Measurements from ENCODE around the gene NNT. TPM values are rescaled to one million over a fixed set of nuclear protein-coding genes. Genes with fewer than 3 reads are reported as not detected.

NNT gene
- total RNA-seq, 6 donors from 2014 or later: 18.5 to 63.6 (median 49.7) TPM

- H3K36me3 ChIP-seq: peaks cover 0 to 11% (median 0%) of the 10 kb centered on the region in 4 donors
- no peaks in the 10 kb centered on the region for H3K27me3 ChIP-seq
- no peak for TF ChIP-seq CTCF (IDR thresholded peaks at IDR 0.05)
- no peak for TF ChIP-seq EP300 (IDR thresholded peaks at IDR 0.05)
- 78 to 93% methylated on average over 1 of the region's 1 CpG for WGBS, 2 donors
- peaks cover 6 to 22% (median 15%) of the 10 kb centered on the region in 4 donors for H3K4me1 ChIP-seq
- H3K4me3 ChIP-seq: no peak overlapping the region
- DNase-seq: no peak
- no peaks in the 10 kb centered on the region for H3K9me3 ChIP-seq
- H3K27ac ChIP-seq: no peak overlapping the region
- no peak for ATAC-seq (ENCODE audit: low FRiP score in 2 of 2)
Observed at GRCh38 chr5:43639566-43639965, 36.6 kb downstream of the NNT start.

GRCh38 chr5:43642428-43642827, 39.4 kb downstream of the NNT start:
- peaks cover 6 to 22% (median 13%) of the 10 kb centered on the region in 4 donors for H3K4me1 ChIP-seq
- DNase-seq: no peak
- TF ChIP-seq POLR2A (IDR thresholded peaks at IDR 0.05) (no peak), POLR2AphosphoS5 (IDR thresholded peaks at IDR 0.05) (no peak), EP300 (IDR thresholded peaks at IDR 0.05) (no peak), CTCF (IDR thresholded peaks at IDR 0.05) (no peak)
- no peak for ATAC-seq (ENCODE audit: low FRiP score in 2 of 2)
- H3K27me3 ChIP-seq: no peaks in the 10 kb centered on the region
- 64 to 72% methylated on average over 2 of the region's 2 CpGs for WGBS, 2 donors
- H3K9me3 ChIP-seq: no peaks in the 10 kb centered on the region
- no peak overlapping the region for H3K27ac ChIP-seq
- peaks cover 0 to 30% (median 2%) of the 10 kb centered on the region in 4 donors for H3K36me3 ChIP-seq
- no peak overlapping the region for H3K4me3 ChIP-seq

DNA sequence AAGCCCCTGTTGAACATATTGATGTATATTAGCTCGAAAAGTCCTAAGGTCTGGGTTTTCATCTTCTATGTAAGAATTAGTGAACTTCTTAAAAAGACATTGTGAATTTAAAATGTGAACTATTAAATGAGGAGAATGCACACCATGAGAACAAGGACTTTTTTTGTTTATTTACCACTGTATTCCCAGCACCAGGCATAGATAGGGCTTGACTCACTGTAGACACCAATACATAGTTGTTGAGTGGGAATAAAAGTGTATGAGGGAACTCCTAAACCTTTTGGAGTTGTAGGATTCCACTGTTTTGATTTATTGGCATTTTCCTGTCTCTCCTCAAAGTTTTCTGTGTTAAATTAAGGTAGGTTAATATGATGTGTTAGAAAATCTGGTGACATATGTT, 40.3 kb downstream of the NNT start:
- no peaks in the 10 kb centered on the region for H3K27me3 ChIP-seq
- H3K4me1 ChIP-seq: peaks cover 6 to 19% (median 13%) of the 10 kb centered on the region in 4 donors
- H3K36me3 ChIP-seq: peaks cover 0 to 36% (median 3%) of the 10 kb centered on the region in 4 donors
- 93 to 97% methylated on average over 1 of the region's 1 CpG for WGBS, 2 donors
- DNase-seq: no peak
- H3K9me3 ChIP-seq: no peaks in the 10 kb centered on the region
- ATAC-seq (ENCODE audit: low FRiP score in 2 of 2): no peak
- no peak for TF ChIP-seq CTCF (IDR thresholded peaks at IDR 0.05)
- no peak for TF ChIP-seq POLR2A (IDR thresholded peaks at IDR 0.05)
- no peak for TF ChIP-seq EP300 (IDR thresholded peaks at IDR 0.05)
- no peak for TF ChIP-seq POLR2AphosphoS5 (IDR thresholded peaks at IDR 0.05)
- no peak overlapping the region for H3K27ac ChIP-seq
- no peak overlapping the region for H3K4me3 ChIP-seq

DNA sequence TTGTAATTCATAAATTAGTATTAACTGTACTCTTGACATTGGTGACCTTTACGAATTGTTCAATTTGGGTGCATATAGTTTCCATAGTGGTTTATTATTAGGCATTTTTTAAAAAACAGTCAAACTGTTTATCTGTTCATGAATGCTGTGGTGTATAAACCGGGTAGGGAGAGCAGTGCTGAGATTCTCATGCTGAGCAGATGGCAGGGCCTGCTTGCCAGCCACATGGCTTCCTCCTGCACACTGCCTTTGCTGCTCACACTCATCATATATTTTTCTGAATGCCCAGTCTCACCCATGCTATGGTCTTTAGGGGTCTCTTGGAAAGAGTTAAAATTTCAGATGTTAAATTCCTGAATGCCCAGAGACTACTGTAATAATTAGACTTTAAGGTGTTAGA, 40.8 kb downstream of the NNT start:
- H3K27me3 ChIP-seq: no peaks in the 10 kb centered on the region
- H3K9me3 ChIP-seq: no peaks in the 10 kb centered on the region
- peaks cover 6 to 16% (median 10%) of the 10 kb centered on the region in 4 donors for H3K4me1 ChIP-seq
- ATAC-seq (ENCODE audit: low FRiP score in 2 of 2) (no peak), DNase-seq (no peak)
- TF ChIP-seq EP300 (IDR thresholded peaks at IDR 0.05): no peak
- TF ChIP-seq CTCF (IDR thresholded peaks at IDR 0.05): no peak
- no peak for TF ChIP-seq POLR2A (IDR thresholded peaks at IDR 0.05)
- TF ChIP-seq POLR2AphosphoS5 (IDR thresholded peaks at IDR 0.05): no peak
- no peak overlapping the region for H3K27ac ChIP-seq
- no peak overlapping the region for H3K4me3 ChIP-seq
- WGBS, 2 donors: 91 to 94% methylated on average over 2 of the region's 2 CpGs
- peaks cover 0 to 40% (median 5%) of the 10 kb centered on the region in 4 donors for H3K36me3 ChIP-seq

DNA sequence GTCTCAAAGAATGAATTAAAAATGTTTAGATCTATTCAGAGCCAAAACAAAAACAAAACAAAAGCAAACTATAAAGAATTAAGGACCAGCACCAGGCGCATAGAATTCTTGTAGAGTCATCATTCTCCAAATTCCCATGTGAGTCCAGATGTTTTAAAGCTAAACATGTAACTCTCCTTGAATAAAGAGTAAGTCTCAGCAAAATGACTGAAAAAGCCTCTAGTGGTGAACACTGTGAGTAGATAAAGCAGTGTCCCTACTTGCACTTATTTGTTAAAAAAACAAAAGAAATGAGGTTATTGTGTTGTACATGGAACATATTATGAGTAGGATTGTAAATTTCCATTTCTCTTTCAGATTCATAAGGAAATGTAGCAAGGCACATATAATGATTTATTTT, 44.0 kb downstream of the NNT start:
- H3K9me3 ChIP-seq: no peaks in the 10 kb centered on the region
- H3K4me1 ChIP-seq: peaks cover 0 to 7% (median 5%) of the 10 kb centered on the region in 4 donors
- TF ChIP-seq POLR2A (IDR thresholded peaks at IDR 0.05): no peak
- no peak for TF ChIP-seq POLR2AphosphoS5 (IDR thresholded peaks at IDR 0.05)
- no peak for TF ChIP-seq EP300 (IDR thresholded peaks at IDR 0.05)
- TF ChIP-seq CTCF (IDR thresholded peaks at IDR 0.05): no peak
- ATAC-seq (ENCODE audit: low FRiP score in 2 of 2) (no peak), DNase-seq (no peak)
- H3K36me3 ChIP-seq: peaks cover 11 to 72% (median 22%) of the 10 kb centered on the region in 4 donors
- H3K27ac ChIP-seq: no peak overlapping the region
- H3K27me3 ChIP-seq: no peaks in the 10 kb centered on the region
- no peak overlapping the region for H3K4me3 ChIP-seq
- WGBS, 2 donors: 79 to 95% methylated on average over 1 of the region's 1 CpG
